ENCODE measurements around the gene CTDSPL. TPM values are rescaled to one million over a fixed set of nuclear protein-coding genes. Genes with fewer than 3 reads are reported as not detected.

The CTDSPL gene
- total and polyA plus RNA-seq, 2 of the 8 experiments (the other 6 are each of a cell fraction or from before 2014, with no cell fraction given), result 20.3 to 42.2 TPM

- Histone ChIP-seq H2BK20ac (ENCODE audit: low read length) (no peak overlapping the region), H2BK15ac (ENCODE audit: low read length) (no peak overlapping the region), H3K9ac (replicated peaks in 1 of 4; ENCODE audit: extremely low read depth in 1 of 4, low read depth in 3 of 4, low read length in 3 of 4) (no peak overlapping the region), H2BK5ac (ENCODE audit: low read depth, low read length) (no peak overlapping the region), H2BK120ac (replicated peaks; ENCODE audit: low read depth, low read length) (no peak overlapping the region), H3K4me2 (ENCODE audit: insufficient read depth in 1 of 2, low read depth in 2 of 2, low read length in 2 of 2) (no peak overlapping the region), H2AK5ac (ENCODE audit: low read depth, low read length) (no peak overlapping the region), H3K4ac (replicated peaks; ENCODE audit: insufficient read length, low read depth, low read length) (no peak overlapping the region), H3K14ac (ENCODE audit: insufficient read length) (no peak overlapping the region), H3K79me1 (ENCODE audit: low read depth, low read length) (no peaks in the 10 kb centered on the region), H2AFZ (ENCODE audit: low read length) (no peak overlapping the region), H3K4me3 (ENCODE audit: extremely low read depth in 1 of 4, insufficient read depth in 2 of 4, low read depth in 3 of 4, low read length in 4 of 4) (no peak overlapping the region), H4K91ac (replicated peaks; ENCODE audit: insufficient read length, low read length) (no peak overlapping the region), H4K8ac (ENCODE audit: extremely low read depth, insufficient read depth, low read length) (no peak overlapping the region), H4K5ac (ENCODE audit: insufficient read length, low read depth, low read length) (no peak overlapping the region), H3K23me2 (ENCODE audit: low read depth, low read length) (no peaks in the 10 kb centered on the region), H3K36me3 (ENCODE audit: control insufficient read depth in 2 of 4, insufficient read depth in 4 of 4, low read length in 3 of 4) (no peaks in the 10 kb centered on the region), H3K27me3 (replicated peaks in 1 of 4; ENCODE audit: control insufficient read depth in 3 of 4, extremely low read depth in 1 of 4, insufficient read depth in 3 of 4, low read length in 3 of 4) (no peaks in the 10 kb centered on the region), H2BK12ac (ENCODE audit: low read depth, low read length) (no peak overlapping the region; the same call in 1 of the 2 replicates), H3K79me2 (ENCODE audit: control insufficient read depth in 1 of 2, insufficient read depth in 2 of 2, low read length in 2 of 2) (no peaks in the 10 kb centered on the region), H3K18ac (ENCODE audit: extremely low read depth, low read length) (no peak overlapping the region), H4K20me1 (replicated peaks in 1 of 2; ENCODE audit: control insufficient read depth in 1 of 2, insufficient read depth in 2 of 2, low read length in 2 of 2) (peaks cover 0 to 2% of the 10 kb centered on the region in 2 experiments), H3K9me3 (ENCODE audit: insufficient read depth in 2 of 2, low read depth in 1 of 2, low read length in 1 of 2) (no peaks in the 10 kb centered on the region), H3K4me1 (replicated peaks in 1 of 4; ENCODE audit: control insufficient read depth in 3 of 4, insufficient read depth in 4 of 4, low read length in 3 of 4) (no peaks in the 10 kb centered on the region; a peak in 1 of 7 replicates), H3K56ac (replicated peaks; ENCODE audit: insufficient read length, low read depth, low read length) (no peak overlapping the region), H3K27ac (ENCODE audit: low read depth, low read length) (no peak overlapping the region), H3K23ac (ENCODE audit: insufficient read length) (no peak overlapping the region)
- CTCF ChIA-PET (ENCODE audit: partially characterized antibody), result interaction anchor here (0.7 to 2.1 kb wide), 7 partner anchors 9 to 87 kb away, joined by 3 to 11 read pairs (median 4); no protein-coding TSS in a partner anchor
- POLR2A ChIA-PET (ENCODE audit: partially characterized antibody), result no interaction called here
- 79% methylated on average over 1 of the region's 1 CpG; no CpG with 5 or more reads in 1 of the 2 experiments for WGBS, 2 experiments (ENCODE audit: extremely low coverage in 1 of 2, insufficient coverage in 1 of 2, insufficient read length in 1 of 2, insufficient replicate concordance in 2 of 2, low coverage in 1 of 2, low lambda C conversion rate in 2 of 2, missing lambda C conversion rate in 1 of 2)
- no peak for FAIRE-seq
- no peak for DNase-seq (ENCODE audit: low read depth in 1 of 2, low spot score in 2 of 2)
- no peak for TF ChIP-seq TEAD4 (IDR thresholded peaks at IDR 0.05; ENCODE audit: low read depth, low read length)
- no peak for TF ChIP-seq HDAC6 (IDR thresholded peaks at IDR 0.05; ENCODE audit: low read depth, low read length)
- no peak for TF ChIP-seq USF2 (IDR thresholded peaks at IDR 0.05; ENCODE audit: low read length)
- TF ChIP-seq EZH2 (IDR thresholded peaks at IDR 0.05; ENCODE audit: low read depth, low read length, severe bottlenecking), result no peak
- no peak for TF ChIP-seq HDAC2 (IDR thresholded peaks at IDR 0.05; ENCODE audit: borderline replicate concordance in 1 of 2, low read depth in 2 of 2, low read length in 2 of 2)
- no peak for TF ChIP-seq PHF8 (conservative IDR thresholded peaks at IDR 0.05; ENCODE audit: low read depth, low read length)
- no peak for TF ChIP-seq EP300 (IDR thresholded peaks at IDR 0.05; ENCODE audit: borderline replicate concordance in 1 of 2, low read depth in 2 of 2, low read length in 2 of 2)
- TF ChIP-seq JUN (IDR thresholded peaks at IDR 0.05; ENCODE audit: low read depth, low read length), result no peak
Observed at GRCh38 chr3:37916685-37917084, 55.0 kb downstream of the CTDSPL start.
